GM23338 (cell line): ENCODE data around the gene CTAGE1. TPM values are rescaled to one million over a fixed set of nuclear protein-coding genes. Genes with fewer than 3 reads are reported as not detected.
A peak's percentile ranks its signal among the peaks of the same experiment; 100 is the strongest.

Experiments used
- ATAC-seq: fragments of 200-7000 bp; cut with Tn5 transposase; 3 replicates; pipeline ENCODE4 v1.9.1; 2020
- DNase-seq: peaks from one replicate; pipeline ENCODE4 v3.0.0-alpha.2; 2015; ENCODE audit warnings: low spot score
- H2AFZ ChIP-seq: fragments of 200-600 bp; sonication (generic); 2 replicates; pipeline ENCODE4 v1.8.0; 2016; ENCODE audit warnings: antibody characterized with exemption, mild to moderate bottlenecking, moderate library complexity
- H3F3A ChIP-seq: fragments of 200-600 bp; sonication (generic); replicated peaks from 2 replicates; pipeline ENCODE4 v1.8.0; 2017; ENCODE audit warnings: antibody characterized with exemption, mixed run types, low read depth
- H3K27ac ChIP-seq: fragments of 200-600 bp; sonication (generic); 2 replicates; pipeline ENCODE4 v1.6.1; 2016; ENCODE audit warnings: low read depth
- H3K27me3 ChIP-seq: fragments of 200-600 bp; sonication (generic); 2 replicates; pipeline ENCODE4 v1.8.0; 2016; ENCODE audit warnings: mild to moderate bottlenecking, mixed run types, moderate library complexity; ENCODE audit not compliant: insufficient read depth
- H3K36me3 ChIP-seq: fragments of 200-600 bp; sonication (generic); 2 replicates; pipeline ENCODE4 v1.8.0; 2016; ENCODE audit warnings: mild to moderate bottlenecking; ENCODE audit not compliant: insufficient read depth
- H3K4me1 ChIP-seq: fragments of 200-600 bp; sonication (generic); 2 replicates; pipeline ENCODE4 v1.8.0; 2016; ENCODE audit warnings: mild to moderate bottlenecking, moderate library complexity; ENCODE audit not compliant: insufficient read depth
- H3K4me2 ChIP-seq: fragments of 200-600 bp; sonication (generic); 2 replicates; pipeline ENCODE4 v1.7.1; 2017; ENCODE audit warnings: mixed run types
- H3K4me3 ChIP-seq: fragments of 200-600 bp; sonication (generic); 2 replicates; pipeline ENCODE4 v1.6.1; 2016; ENCODE audit warnings: mixed run types
- H3K79me2 ChIP-seq: fragments of 200-600 bp; sonication (generic); replicated peaks from 2 replicates; pipeline ENCODE4 v1.8.0; 2017; ENCODE audit warnings: mild to moderate bottlenecking; ENCODE audit not compliant: insufficient read depth
- H3K9me2 ChIP-seq: fragments of 200-600 bp; sonication (generic); 2 replicates; pipeline ENCODE4 v1.8.0; 2017; ENCODE audit not compliant: insufficient read depth
- H4K20me1 ChIP-seq: fragments of 200-600 bp; sonication (generic); replicated peaks from 2 replicates; pipeline ENCODE4 v1.8.0; 2017; ENCODE audit warnings: mild to moderate bottlenecking; ENCODE audit not compliant: insufficient read depth
- H3K27ac Mint-ChIP-seq: 2 replicates; pipeline ENCODE4 v1.8.0; 2020; ENCODE audit warnings: inconsistent platforms, mild to moderate bottlenecking, moderate library complexity, mixed read lengths
- H3K27me3 Mint-ChIP-seq: 3 replicates; pipeline ENCODE4 v1.8.0; 2022; ENCODE audit warnings: low read depth, mild to moderate bottlenecking, moderate library complexity, mixed read lengths, inconsistent platforms; ENCODE audit not compliant: insufficient read depth, poor library complexity
- H3K36me3 Mint-ChIP-seq: 3 replicates; pipeline ENCODE4 v1.8.0; 2021; ENCODE audit warnings: low read depth, mild to moderate bottlenecking, inconsistent platforms, moderate library complexity, mixed read lengths
- H3K4me1 Mint-ChIP-seq: 3 replicates; pipeline ENCODE4 v1.8.0; 2020; ENCODE audit warnings: mild to moderate bottlenecking, inconsistent platforms, mixed read lengths
- H3K4me3 Mint-ChIP-seq: 3 replicates; pipeline ENCODE4 v1.8.0; 2021; ENCODE audit warnings: moderate library complexity, mild to moderate bottlenecking, inconsistent platforms, mixed read lengths
- H3K9me3 Mint-ChIP-seq: 3 replicates; pipeline ENCODE4 v1.8.0; 2020; ENCODE audit warnings: moderate library complexity, mild to moderate bottlenecking, inconsistent platforms, mixed read lengths
- CTCF ChIP-seq, 2 experiments: fragments of 200-600 bp in 1 of 2; sonication (generic) in 1 of 2; conservative IDR thresholded peaks; 2 replicates each; pipeline versions ENCODE4 v1.5.1 to v1.6.1; 2016 to 2017; ENCODE audit warnings: antibody characterized with exemption in 2 of 2, low read depth in 2 of 2, mild to moderate bottlenecking in 2 of 2, moderate library complexity in 1 of 2
- ZNF462 ChIP-seq: fragments of 250-450 bp; sonication (Bioruptor Pico); IDR thresholded peaks from 2 replicates; pipeline ENCODE4 v1.5.0; 2020; ENCODE audit warnings: mild to moderate bottlenecking, moderate library complexity
- polyA plus RNA-seq: library from polyadenylated mRNA; unstranded; fragments of >200 nt; fragmentation: Nextera tagmentation; extraction: Ambion mirVana; gene quantifications from 2 replicates; pipeline ENCODE4 v1.2.1, GENCODE V29; 2016
- total RNA-seq: library from RNA; depleted of rRNA; stranded (reverse); fragments of >200 nt; shearing (Covaris generic); gene quantifications from 2 replicates; pipeline ENCODE4 v1.2.3, GENCODE V29; 2014

The CTAGE1 gene
- total and polyA plus RNA-seq, 2 experiments from 2014 or later: 0.03 to 0.06 TPM

- H3K4me3 Mint-ChIP-seq: no peak overlapping the region
- no peaks in the 10 kb centered on the region for H3K36me3 ChIP-seq
- H3K27me3 Mint-ChIP-seq: peaks cover 4% of the 10 kb centered on the region
Measured at GRCh38 chr18:22420652-22421051, 2.9 kb upstream of the CTAGE1 start.

More at GRCh38 chr18:22420652-22421051, 2.9 kb upstream of the CTAGE1 start:
- DNase-seq (no peak), ATAC-seq (no peak)
- H3K9me3 Mint-ChIP-seq: peaks cover 10% of the 10 kb centered on the region; the same call in 2 of the 3 replicates
- Histone ChIP-seq H3K4me1 (no peaks in the 10 kb centered on the region), H4K20me1 (no peaks in the 10 kb centered on the region), H3K27me3 (0 out of 2 replicates have a peak, but pooled peaks cover 4% of the 10 kb centered on the region), H3K4me2 (no peak overlapping the region), H3K4me3 (no peak overlapping the region), H3F3A (no peaks in the 10 kb centered on the region), H3K9me2 (no peaks in the 10 kb centered on the region), H3K79me2 (no peaks in the 10 kb centered on the region), H2AFZ (no peak overlapping the region), H3K27ac (no peak overlapping the region)
- no peaks in the 10 kb centered on the region for H3K4me1 Mint-ChIP-seq
- no peaks in the 10 kb centered on the region for H3K36me3 Mint-ChIP-seq
- H3K27ac Mint-ChIP-seq: no peak overlapping the region
- TF ChIP-seq ZNF462 (CRISPR knock-in tag) (no peak), CTCF (conservative IDR thresholded peaks at IDR 0.05; ENCODE audit: low read depth in 2 of 2) (peak; percentile 10 to 27; a peak in 2 of 4 replicates)
